Stimulated activated CD8-positive, alpha-beta memory T cell treated with anti-CD3 and anti-CD28 coated beads, Interleukin-4, amount 100 ng/mL, for 4 hours (primary cell): ENCODE results near the gene COBL.

Experiments used
- DNase-seq, 2 donors: peaks; one replicate each; pipeline ENCODE4 v3.0.0-alpha.2; 2020; ENCODE audit warnings: low read depth in 2 of 2, low spot score in 1 of 2

The COBL gene

DNA sequence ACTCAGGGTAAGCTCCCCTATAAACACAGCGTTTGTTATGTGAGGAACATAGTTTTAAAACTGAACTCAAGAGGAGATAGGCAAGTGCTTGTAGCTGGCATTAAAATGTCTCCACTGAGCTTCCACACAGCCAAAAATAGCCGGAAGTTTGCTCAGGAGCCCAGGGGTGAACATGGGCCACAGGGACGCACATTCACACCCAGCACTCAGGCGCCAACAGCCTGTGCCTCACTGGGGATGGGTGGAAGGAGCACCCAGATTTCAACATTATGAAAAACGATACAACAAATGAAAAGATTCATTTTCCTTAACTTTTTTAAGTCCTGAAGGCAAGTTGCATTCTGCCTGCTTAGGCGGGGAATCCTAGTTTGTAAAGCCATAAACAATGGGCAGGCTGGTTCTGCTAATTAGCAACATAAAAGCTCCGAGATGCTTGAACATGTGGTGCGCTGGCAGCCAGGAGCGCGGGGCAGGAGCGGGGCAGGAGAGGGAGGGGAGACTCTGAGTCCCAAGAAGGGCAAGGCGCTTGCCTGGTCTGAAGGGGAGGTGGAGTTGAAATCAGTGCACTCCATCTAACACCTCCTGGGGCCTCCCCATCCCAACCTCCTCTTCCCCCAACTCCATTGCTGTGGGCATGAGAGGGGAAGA is 235.9 kb downstream of the COBL start:
- DNase-seq, result no peak

DNA sequence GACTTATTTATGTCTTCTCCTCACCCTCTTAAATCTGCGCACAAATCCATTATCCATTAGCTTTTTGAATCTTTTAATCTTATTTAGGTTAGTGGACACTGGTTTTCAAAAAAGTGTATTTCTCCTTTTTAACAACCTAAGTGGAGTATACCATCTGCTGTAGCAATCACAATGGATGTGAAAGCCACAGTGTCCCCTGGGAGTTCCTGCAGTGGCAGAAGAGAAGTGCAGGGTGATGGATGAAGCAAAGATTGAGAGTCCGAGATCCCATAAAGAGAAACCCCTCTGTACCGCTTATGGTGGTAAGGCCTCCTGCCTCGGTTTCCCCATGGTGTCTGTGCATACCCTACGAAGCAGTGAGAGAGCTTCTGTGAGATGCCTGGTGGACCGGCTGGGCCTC is 236.4 kb downstream of the COBL start:
- no peak for DNase-seq

DNA sequence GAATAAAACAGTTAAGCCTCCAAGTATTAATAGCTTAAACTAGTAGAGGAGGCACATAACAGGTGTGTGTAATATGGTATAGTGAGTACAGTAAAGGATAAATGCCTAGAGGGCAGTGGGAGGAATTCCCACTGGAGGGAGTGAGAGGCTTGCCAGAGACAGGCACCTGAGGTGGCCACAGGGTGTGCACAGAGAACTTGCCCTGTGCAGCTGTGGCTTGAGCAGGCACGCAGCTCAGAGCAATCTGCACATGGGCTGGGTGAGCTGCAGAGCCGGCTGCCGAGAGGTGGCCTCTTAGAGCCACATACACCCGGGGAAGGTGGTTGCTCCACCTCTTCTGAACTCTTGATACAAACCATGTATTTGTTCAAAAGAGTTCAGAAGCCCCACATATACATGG is 237.1 kb downstream of the COBL start:
- DNase-seq, result no peak

DNA sequence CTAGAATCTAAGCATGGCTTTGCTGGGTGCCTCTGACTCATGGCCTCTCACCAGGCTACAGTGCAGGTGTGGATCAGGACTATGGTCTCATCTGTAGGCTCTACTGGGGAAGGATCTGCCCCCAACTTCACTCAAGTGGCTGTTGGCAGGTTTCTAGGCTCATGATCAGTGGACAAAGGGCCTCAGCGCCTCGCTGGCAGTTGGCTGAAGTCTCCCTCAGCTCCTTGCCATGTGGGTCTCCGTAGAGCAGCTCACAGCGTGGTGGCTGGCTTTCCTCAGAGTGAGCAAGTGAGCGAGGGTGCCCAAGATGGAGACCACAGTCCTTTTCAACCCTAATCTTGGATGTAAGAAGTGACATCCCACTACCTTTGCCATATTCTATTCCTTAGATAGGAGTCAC is 238.0 kb downstream of the COBL start:
- no peak for DNase-seq

DNA sequence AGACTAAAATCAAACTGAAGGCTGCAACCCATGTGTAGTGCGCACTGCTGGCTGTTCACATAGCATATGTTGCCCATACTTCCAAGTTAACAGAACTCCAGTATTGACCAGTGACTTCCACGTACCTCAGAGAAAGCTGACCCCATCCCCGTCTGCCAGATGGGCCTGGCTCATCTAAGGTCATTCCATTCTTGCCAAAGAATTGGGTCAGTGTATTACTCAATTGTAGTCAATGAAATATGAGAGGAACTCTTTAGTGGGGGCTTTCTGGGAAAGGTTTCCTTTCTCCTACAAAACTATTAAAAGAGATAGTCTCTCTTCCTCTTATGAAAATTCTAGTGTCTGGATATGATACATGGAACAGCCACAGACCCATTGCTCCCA is 238.6 kb downstream of the COBL start:
- DNase-seq, result no peak

DNA sequence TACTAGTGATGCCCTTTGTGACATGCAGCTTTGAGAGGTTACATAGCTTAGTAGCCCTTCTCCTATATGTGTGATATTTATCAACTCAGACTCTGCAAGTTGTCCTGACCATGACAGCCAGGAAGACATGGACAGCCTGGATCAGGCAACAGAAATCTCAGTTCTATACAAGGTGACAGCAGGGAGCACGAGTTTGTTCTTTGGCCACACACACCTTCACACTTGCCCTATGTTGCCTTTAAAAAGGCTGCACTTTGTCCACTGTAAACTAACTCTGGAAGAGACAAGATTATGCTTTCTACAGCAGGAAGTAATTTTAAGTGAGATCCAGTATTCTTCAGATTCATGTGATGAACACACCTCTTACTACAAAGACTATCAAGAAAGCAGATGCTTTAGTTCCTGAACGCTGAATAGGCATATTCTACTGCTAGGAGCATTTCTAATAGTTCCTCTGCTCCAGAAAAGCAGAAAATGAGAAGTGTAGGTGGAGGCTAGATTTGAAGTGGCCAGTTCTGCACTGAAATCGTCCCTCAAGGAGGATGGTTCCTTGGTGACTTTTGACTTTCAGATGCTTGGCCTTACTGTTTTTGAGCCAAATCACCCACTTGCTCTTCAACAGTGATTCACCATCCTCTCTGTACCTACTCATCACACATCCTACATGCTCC is 239.2 kb downstream of the COBL start:
- DNase-seq, result no peak

DNA sequence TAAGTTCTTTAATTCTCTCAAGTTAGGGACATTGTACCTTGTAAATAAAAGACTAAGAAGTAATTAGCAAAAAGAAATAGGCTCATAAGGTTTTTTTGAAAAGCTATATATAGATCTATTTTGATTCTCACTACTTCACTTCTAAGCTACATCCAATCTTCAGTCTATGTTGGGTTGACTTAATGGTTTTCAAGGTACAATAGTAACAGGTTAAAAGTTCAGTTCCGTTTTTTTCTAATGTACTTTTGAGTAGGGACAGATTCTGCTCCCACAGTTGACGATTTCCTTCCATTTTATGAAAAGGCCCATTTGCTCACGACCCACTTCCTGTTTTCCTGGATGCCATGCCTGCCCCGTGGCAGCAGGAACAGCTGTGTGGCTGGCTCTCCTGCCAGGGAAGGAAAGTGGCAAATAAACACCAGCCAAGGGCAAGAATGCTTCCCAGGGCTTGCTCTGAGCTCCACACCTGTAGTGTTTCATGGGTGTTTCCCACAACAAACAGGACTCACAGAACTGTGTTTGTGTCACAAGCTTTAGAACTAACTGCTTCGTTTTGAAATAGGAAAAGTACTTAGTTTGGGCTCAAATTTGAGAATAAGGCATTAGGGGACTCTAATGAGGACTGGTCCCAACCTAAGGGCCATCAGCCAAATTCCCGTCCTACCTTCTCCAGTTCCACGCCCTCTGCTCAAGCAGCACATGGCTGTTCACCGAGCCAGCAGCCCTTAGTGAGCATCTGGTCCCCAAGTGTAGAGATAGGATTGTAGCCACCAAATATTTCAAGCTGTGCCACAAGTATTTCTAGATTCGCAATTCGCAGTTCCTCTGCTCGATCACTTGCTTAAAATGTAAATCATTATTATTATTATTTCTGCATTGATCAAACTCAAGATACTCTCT is 240.7 kb downstream of the COBL start:
- DNase-seq, result no peak

DNA sequence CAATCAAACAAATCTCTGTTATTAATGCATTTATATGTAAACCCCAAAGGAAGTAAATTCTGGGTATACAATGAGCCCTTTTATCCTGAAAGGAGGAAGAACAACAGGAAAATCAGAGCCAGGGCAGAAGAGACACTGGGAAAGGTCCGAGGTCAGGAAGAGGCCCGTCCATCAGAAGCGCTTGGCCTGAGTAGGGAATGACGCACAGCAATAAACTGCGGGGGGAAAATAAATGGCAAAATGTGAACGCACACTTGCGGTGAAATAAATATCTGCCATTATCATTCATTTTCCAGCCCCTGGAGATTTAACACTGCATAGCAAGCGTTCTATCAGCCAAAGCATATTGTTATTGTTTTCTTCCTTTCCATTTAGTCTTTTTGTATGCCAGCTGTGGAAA is 243.4 kb downstream of the COBL start:
- DNase-seq, result no peak

DNA sequence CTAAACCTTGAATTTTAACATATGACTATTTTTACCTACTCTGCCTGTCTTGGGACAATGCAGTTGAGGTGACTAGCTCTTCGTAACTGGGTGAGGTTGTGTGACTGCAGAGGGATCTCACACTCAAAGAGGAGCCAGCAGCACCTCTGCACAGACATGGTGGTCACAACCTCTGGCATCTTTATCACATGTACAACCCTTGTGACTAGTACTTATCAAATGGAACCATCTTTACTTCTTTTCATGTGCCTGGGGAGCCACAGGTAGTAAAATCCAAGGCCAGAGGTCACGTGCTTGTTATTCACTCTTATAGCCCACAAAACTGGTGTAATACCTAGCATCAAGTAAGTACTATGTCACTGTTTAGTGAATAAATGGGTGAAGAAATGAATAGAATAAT is 244.3 kb downstream of the COBL start:
- DNase-seq, result no peak

DNA sequence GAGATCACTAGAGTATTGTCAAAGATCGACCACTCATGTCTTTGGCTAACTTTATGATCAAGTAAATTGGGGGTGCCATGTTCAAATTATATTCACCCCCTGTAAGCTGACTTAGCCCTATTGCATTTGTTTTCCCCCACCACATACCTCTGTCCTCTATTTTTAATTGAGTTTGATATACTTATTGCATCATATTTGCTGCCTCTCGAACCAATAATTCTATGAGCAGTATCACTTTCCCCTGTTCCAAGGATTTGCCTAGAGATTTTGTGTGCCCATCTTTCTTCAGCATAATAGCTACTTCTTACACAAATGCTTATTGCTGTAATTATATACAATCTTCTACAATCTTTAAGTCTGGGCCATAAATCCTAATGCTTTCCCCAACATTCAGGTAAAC is 245.2 kb downstream of the COBL start:
- no peak for DNase-seq

DNA sequence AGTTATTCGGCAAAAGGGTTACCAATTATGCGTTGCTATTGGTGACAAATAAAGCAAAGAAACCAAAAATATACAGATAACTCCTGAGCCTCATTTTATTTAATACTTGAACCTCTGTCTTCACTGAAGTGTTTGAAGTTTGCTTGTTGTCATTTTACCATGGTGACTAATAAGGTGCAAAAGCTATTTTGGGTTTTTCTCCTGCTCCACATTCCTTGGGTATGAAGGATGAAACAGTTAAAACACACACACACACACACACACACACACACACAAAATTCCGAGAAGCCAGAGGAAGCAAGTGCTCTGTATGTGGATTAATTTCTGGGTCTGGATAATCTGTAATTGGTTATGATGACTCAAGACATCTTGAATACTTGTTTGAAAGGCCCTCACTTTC is 246.5 kb downstream of the COBL start:
- DNase-seq, result no peak

DNA sequence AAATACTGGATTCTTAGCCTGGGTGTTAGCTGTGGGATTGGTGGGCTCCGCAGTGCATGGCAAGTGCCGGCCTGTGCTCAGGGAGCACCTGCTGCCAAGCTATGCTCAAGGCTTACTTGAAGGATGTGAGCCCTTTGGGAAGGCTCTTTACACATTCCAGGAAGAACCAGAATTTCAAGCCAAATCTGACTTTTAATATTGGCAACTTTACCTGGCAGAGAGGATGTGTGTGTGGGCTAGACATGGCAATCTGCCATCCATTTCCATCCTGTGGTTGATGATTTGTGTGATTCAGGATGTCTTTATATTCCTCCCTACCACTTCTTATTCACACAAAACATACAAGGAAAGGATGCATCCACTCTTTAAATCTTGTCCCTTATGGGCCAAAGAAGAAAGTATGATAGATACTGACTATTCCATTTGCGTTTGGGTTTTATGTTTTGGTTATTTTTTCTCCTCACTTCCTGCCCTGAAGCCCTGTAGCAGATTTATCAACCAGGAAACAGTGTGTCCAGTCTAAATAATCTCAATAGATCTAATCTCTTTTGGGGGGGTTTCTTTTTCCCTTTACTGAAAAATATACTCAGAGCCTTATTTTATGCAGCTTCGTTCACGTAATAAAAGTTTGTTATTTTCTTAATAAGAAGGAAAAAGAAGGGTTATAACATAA is 247.1 kb downstream of the COBL start:
- DNase-seq, result no peak

DNA sequence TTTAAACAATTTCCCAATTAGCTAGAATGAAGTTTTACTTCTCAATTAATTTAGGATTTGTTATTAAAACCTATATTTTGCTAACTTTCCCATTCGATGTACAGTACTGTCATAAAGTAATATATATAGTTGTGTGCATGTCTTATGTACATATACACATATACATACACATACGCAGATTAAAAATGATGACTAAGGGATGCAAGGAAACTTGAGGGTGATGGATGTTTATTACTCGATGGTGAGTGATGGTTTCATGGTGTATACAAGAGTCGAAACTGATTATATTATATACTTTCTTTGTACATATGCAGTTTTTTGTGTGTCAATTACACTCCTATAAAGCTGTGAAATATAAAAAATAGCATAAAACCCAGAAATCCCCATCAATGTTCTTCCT is 248.2 kb downstream of the COBL start:
- DNase-seq, result no peak

DNA sequence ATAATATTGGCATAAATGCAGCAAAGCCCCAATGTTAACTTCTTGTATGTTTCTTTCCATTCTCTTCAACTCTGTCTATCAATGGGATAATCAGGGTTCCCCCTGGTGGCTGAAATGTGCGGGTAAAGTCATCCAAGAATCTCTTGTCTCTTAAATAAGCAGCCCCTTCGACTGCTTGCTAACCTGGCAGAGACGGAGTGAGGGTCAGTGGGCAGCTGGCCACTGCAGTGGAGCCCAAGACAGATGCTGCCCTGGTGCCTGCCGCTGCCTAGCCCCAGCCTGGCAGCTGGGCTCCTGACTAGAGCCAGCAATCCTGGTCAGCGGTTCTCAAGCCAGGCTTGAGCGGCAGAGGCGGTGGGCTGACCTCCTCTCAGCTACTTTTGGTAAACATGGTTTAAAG is 248.9 kb downstream of the COBL start:
- no peak for DNase-seq

DNA sequence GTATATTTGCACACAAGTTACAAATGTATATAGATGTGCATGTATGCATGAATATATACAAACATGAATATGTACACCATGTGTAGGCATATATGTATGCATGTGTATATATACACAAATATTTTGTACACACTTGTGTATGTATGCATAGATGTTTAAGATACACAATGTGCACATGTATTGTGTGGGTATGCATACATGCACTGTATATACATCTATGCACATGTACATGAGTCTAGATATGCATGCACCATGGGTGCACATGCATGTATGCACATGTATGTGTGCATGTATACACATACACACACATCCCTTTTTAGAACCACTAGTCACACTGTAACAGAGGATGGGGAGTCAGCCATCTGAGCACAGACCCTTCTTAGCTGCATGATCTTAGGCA is 249.4 kb downstream of the COBL start:
- DNase-seq, result no peak

DNA sequence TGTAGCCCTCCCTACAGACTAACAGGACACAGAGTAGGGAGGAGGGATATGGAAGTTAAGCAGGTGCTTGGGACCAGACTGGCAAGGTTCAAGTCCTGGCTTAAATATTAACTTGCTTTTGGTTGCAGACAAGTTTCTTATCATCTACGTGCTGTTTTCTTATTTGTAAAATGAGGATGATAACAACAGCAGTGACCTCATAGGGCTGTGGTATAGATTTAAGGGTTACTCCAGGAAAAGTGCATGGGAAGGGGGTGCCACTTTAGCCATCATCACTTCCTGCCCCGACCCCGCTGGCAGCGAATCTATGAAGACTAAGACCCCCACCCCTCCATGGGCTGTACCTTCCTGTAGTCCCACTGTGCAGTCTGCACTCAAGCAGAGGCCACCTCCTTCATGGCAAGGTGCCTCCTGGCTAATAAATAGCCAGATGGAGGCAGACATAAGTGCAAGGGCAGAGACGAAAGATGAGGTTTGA is 250.2 kb downstream of the COBL start:
- DNase-seq, result no peak

DNA sequence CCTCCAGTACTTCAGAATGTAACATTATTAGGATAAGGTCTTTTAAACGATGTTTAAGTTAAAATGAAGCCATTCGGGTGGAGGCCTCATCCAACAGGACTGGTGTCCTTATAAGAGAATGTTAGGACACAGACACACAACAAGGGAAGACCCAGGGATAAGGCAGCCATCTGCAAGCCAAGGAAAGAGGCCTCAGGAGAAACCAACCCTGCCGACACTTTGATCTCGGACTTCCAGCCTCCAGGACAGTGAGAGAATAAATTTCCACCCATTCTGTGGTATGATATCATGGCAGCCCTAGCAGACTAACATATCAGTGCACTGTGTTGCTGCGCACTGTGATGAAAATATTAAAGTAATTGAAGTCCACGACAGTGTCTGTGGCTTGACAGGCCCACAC is 250.8 kb downstream of the COBL start:
- no peak for DNase-seq

DNA sequence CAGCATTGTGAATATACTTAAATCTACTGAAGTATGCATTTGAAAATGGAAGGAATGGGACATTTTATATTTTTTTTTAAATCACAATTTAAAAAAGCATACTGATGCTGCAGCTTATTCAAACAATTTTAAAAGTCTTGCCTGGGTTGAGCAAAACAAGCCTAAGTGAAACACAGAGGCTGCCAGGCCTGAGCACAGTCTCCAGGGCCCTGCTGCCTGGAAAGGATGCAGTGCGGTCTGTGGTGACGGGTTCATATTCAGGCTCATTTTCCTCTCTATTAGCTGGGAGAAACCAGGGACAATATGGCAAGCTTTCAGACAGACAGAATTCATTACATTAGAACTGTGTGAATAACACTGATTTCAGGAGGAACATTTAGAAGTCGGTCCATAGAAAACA is 251.9 kb downstream of the COBL start:
- DNase-seq, result no peak

DNA sequence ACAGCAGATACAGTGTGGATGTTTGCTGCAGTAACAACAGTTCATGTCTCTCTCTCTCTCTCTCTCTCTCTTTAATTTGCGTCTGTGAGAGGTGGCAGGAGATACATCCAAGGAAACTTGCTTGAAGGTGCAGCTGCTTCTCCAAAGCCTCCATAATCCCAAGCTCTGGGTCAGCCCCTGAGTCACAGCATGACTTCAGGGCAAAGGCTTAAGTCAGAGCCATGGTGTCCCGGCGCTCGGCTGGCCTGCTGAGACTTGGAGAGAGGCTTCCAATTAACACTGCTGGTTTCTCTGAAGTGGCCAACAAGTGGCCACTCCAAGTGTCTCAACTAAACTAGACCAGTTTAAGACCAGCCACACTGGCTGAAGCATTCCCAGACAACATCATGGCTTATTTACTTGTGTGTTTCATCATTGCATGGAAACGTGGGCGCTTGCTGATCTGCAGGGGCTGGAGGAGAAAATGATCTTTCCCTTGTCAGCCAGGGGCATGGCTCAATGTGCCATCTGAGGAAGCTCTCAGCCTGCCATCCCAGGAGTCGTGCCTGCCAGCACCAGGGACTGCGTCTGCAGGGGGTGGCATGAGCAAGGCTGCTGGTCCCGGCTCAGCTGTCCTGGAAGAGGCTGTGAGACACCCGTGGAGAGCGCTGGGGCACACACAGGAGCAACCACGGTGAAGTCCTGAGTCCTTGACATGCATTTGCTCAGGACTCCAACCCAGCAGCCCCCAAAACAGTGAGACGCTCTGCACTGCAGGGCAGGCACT is 254.2 kb downstream of the COBL start:
- DNase-seq, result no peak

DNA sequence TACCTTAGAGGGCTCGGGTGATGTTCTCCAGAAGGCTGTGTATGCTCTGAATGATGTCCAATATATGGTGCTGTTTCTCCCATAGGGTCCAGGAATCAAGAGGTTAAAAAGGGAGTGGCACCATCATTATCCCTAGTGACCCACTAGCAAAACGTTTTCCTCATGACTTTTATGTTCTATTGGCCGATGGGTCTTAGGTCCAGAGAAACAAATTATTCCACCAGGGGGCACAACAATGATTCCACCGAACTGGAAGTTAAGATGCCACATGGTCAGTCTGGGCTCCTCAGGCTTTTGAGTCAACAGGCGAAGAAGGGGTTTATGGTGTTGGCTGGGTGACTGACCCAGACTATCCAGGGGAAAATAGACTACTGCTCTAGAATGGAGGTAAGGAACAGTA is 256.1 kb downstream of the COBL start:
- DNase-seq, result no peak
